Fibroblast of lung (primary cell): Measurements from ENCODE around the gene ANKRD40CL. TPM values are rescaled to one million over a fixed set of nuclear protein-coding genes. Genes with fewer than 3 reads are reported as not detected.

ENCODE experiments used
- DNase-seq, 2 donors: peaks; one replicate each; pipeline versions ENCODE4 v3.0.0 to v3.0.0-alpha.2; 2010; ENCODE audit warnings: low read depth in 2 of 2
- H2AFZ ChIP-seq: 2 replicates; pipeline ENCODE4 v1.5.1; 2012; ENCODE audit warnings: low read length, control low read depth, inconsistent platforms
- H3K27ac ChIP-seq: 2 replicates; pipeline ENCODE4 v1.5.1; 2011; ENCODE audit warnings: low read length, control low read depth; ENCODE audit not compliant: insufficient read depth
- H3K27me3 ChIP-seq: 2 replicates; pipeline ENCODE4 v1.5.1; 2011; ENCODE audit warnings: mild to moderate bottlenecking, low read length; ENCODE audit not compliant: control insufficient read depth, insufficient read depth
- H3K36me3 ChIP-seq: 2 replicates; pipeline ENCODE4 v1.5.1; 2011; ENCODE audit warnings: low read length; ENCODE audit not compliant: control insufficient read depth, insufficient read depth
- H3K4me1 ChIP-seq: 2 replicates; pipeline ENCODE4 v1.5.1; 2011; ENCODE audit warnings: low read length; ENCODE audit not compliant: control insufficient read depth, insufficient read depth; ENCODE audit errors: extremely low read depth
- H3K4me2 ChIP-seq: 2 replicates; pipeline ENCODE4 v1.5.1; 2011; ENCODE audit warnings: low read length, control low read depth; ENCODE audit not compliant: insufficient read depth; ENCODE audit errors: extremely low read depth
- H3K4me3 ChIP-seq, 4 experiments: fragments of 200-600 bp in 1 of 4; sonication (generic) in 1 of 4; replicated peaks in 1 of 4; 2 replicates each; pipeline ENCODE4 v1.5.1; 2011 to 2016; ENCODE audit warnings: low read length in 4 of 4, low read depth in 3 of 4, mild to moderate bottlenecking in 3 of 4, control low read depth in 2 of 4, inconsistent platforms in 1 of 4, mixed read lengths in 1 of 4; ENCODE audit not compliant: insufficient read depth in 1 of 4; ENCODE audit errors: control extremely low read depth in 1 of 4
- H3K79me2 ChIP-seq: 2 replicates; pipeline ENCODE4 v1.5.1; 2012; ENCODE audit warnings: mild to moderate bottlenecking, low read length, inconsistent platforms; ENCODE audit not compliant: control insufficient read depth, insufficient read depth
- H3K9ac ChIP-seq: 2 replicates; pipeline ENCODE4 v1.5.1; 2011; ENCODE audit warnings: mild to moderate bottlenecking, low read length, control low read depth; ENCODE audit not compliant: insufficient read depth
- H3K9me3 ChIP-seq: 2 replicates; pipeline ENCODE4 v1.5.1; 2012; ENCODE audit warnings: low read depth, low read length; ENCODE audit not compliant: control insufficient read depth, insufficient read depth
- H4K20me1 ChIP-seq: 2 replicates; pipeline ENCODE4 v1.5.1; 2011; ENCODE audit warnings: low read length; ENCODE audit not compliant: control insufficient read depth, insufficient read depth; ENCODE audit errors: extremely low read depth
- EZH2 ChIP-seq: IDR thresholded peaks from 2 replicates; pipeline ENCODE4 v1.5.1; 2012; ENCODE audit warnings: low read length, control low read depth, mild to moderate bottlenecking; ENCODE audit errors: missing control alignments
- polyA plus RNA-seq, 2 donors: library from polyadenylated mRNA; depleted of rRNA in 1 of 2; stranded (reverse) in 1 of 2; unstranded in 1 of 2; fragments of >200 nt; gene quantifications; 2 replicates each; pipeline ENCODE4 v1.2.1, GENCODE V29; 2011 to 2012; ENCODE audit warnings: missing spikeins in 1 of 2
- total RNA-seq: library from RNA; depleted of rRNA; stranded (reverse); fragments of >200 nt; gene quantifications from 2 replicates; pipeline ENCODE4 v1.2.1, GENCODE V29; 2014
- TF ChIP-seq, protein P1 (sequence below), 2 donors: IDR thresholded peaks in 1 of 2; conservative IDR thresholded peaks in 1 of 2; 1 replicate in 1 of 2; 2 replicates in 1 of 2; pipeline ENCODE4 v1.5.1; 2011 to 2012; ENCODE audit warnings: low read length in 2 of 2, control low read depth in 1 of 2, inconsistent platforms in 1 of 2, low read depth in 1 of 2, mild to moderate bottlenecking in 1 of 2

Gene ANKRD40CL
- total and polyA plus RNA-seq, 2 donors (not counting 1 experiment from before 2014, with no cell fraction given), result not detected

DNA sequence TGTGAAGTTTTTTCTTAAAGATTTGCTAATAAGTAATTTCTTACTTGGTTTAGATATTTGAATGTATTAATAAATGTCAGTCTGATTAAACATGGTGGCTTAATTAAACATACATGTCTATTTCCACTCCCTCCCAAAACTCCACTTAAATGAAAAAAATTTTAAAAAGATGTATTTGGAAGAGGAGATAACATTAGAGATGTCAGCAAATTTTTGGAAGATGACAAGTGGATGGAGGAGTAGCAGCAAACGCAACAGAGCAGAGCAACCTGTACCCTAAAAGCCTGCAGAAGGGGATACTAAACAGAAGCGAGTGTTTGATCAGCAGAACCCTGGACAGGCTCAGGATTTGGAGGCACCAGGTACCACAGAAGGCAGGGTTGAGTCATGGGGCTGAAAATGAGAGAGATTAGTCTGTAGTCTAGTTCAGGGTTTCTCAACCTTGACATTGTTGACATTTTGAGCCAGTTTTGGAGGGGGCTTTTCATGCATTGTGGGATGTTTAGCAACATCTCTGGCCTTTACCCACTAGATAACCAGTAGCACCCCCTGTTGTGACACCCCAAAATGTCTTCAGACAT is 30.1 kb downstream of the ANKRD40CL start:
- H3K4me3 ChIP-seq, result no peak overlapping the region
- no peaks in the 10 kb centered on the region for H3K9me3 ChIP-seq
- peaks cover 2% of the 10 kb centered on the region for H4K20me1 ChIP-seq
- no peak overlapping the region for H3K4me2 ChIP-seq
- H3K27me3 ChIP-seq, result no peaks in the 10 kb centered on the region
- TF ChIP-seq EZH2, result no peak
- TF ChIP-seq, protein P1, sequence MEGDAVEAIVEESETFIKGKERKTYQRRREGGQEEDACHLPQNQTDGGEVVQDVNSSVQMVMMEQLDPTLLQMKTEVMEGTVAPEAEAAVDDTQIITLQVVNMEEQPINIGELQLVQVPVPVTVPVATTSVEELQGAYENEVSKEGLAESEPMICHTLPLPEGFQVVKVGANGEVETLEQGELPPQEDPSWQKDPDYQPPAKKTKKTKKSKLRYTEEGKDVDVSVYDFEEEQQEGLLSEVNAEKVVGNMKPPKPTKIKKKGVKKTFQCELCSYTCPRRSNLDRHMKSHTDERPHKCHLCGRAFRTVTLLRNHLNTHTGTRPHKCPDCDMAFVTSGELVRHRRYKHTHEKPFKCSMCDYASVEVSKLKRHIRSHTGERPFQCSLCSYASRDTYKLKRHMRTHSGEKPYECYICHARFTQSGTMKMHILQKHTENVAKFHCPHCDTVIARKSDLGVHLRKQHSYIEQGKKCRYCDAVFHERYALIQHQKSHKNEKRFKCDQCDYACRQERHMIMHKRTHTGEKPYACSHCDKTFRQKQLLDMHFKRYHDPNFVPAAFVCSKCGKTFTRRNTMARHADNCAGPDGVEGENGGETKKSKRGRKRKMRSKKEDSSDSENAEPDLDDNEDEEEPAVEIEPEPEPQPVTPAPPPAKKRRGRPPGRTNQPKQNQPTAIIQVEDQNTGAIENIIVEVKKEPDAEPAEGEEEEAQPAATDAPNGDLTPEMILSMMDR (conservative IDR thresholded peaks at IDR 0.05 in 1 of 2, IDR thresholded peaks at IDR 0.05 in 1 of 2; ENCODE audit: low read depth in 1 of 2, low read length in 2 of 2), result no peak
- no peak overlapping the region for H3K9ac ChIP-seq
- H3K36me3 ChIP-seq, result peaks cover 4% of the 10 kb centered on the region
- peaks cover 74% of the 10 kb centered on the region for H3K79me2 ChIP-seq
- no peak overlapping the region for H3K27ac ChIP-seq
- no peak for DNase-seq
- H2AFZ ChIP-seq, result no peak overlapping the region
- H3K4me1 ChIP-seq, result no peaks in the 10 kb centered on the region

DNA sequence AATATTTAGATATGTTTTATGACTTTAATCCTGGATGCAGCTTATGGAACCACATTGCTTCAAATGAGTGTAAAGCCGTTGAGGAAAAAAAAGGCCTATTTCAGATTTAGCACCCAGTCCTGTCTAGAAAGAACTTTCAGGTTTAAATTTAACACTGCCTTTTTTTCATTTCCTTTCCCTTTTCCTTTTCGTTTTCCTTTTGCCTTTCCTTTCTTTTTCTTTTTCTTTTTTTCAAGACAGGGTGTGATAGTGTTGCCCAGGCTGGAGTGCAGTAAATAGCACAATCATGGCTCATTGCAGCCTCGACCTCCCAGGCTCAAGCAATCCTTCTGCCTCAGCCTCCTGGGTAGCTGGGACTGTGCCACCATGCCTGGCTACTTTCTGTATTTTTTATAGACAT is 32.0 kb downstream of the ANKRD40CL start:
- no peaks in the 10 kb centered on the region for H3K36me3 ChIP-seq
- peaks cover 4% of the 10 kb centered on the region for H4K20me1 ChIP-seq

DNA sequence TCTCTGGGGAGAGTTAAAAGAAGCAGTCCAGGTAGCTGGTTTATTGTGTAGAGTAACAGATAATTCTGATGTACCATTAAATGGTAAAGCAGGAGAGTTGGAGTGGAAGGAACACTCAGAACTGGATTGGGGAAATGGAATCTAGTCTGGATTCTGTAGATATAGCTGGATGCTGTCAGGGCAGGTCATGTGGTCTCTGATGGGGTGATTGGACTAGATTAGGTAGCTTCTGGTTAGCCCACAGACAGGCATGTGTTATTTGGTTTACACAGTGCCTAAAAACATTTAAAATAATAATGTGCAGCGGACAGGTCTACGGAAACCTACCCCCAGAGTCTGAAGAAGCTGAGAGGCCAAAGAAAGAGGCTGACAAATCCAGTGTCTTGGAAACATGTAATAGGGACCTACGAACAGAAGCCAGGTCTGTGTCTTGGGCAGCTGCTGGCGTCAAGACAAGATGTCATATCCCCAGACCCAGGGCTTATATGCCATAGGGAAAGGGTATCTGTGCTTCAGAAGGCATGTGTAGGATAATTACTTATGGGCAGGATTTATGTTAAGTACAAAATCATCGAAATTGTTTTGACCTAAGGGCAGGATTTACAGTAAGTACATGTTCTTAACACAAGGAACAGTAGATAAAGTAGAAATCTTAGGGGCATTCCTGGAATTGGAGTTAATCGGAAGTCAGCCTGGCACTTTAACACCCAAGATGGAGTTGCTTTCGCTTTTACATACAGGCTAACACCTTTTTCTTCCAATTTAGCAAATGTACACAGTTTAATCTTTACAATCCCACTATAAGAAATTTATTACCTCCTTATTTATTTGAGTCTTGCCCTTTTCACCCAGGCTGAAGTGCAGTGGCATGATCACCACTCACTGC is 35.5 kb downstream of the ANKRD40CL start:
- H3K27me3 ChIP-seq, result no peaks in the 10 kb centered on the region
- no peaks in the 10 kb centered on the region for H3K36me3 ChIP-seq
- H3K27ac ChIP-seq, result peak overlapping the region; percentile 13
- no peak overlapping the region for H3K9ac ChIP-seq
- H3K9me3 ChIP-seq, result no peaks in the 10 kb centered on the region
- H2AFZ ChIP-seq, result no peak overlapping the region
- H3K4me1 ChIP-seq, result peaks cover 3% of the 10 kb centered on the region
- H3K79me2 ChIP-seq, result peaks cover 95% of the 10 kb centered on the region
- TF ChIP-seq EZH2, result no peak
- TF ChIP-seq, protein P1 (conservative IDR thresholded peaks at IDR 0.05 in 1 of 2, IDR thresholded peaks at IDR 0.05 in 1 of 2; ENCODE audit: low read depth in 1 of 2, low read length in 2 of 2), result no peak
- DNase-seq, result no peak
- H3K4me2 ChIP-seq, result no peak overlapping the region
- peaks cover 3% of the 10 kb centered on the region for H4K20me1 ChIP-seq
- no peak overlapping the region for H3K4me3 ChIP-seq

More for the DNA sequence above, 32.0 kb downstream of the ANKRD40CL start:
- no peak overlapping the region for H3K4me2 ChIP-seq
- H3K9ac ChIP-seq, result no peak overlapping the region
- TF ChIP-seq, protein P1 (conservative IDR thresholded peaks at IDR 0.05 in 1 of 2, IDR thresholded peaks at IDR 0.05 in 1 of 2; ENCODE audit: low read depth in 1 of 2, low read length in 2 of 2), result no peak
- TF ChIP-seq EZH2, result no peak
- peaks cover under 1% of the 10 kb centered on the region for H3K4me1 ChIP-seq
- no peak overlapping the region for H2AFZ ChIP-seq
- H3K9me3 ChIP-seq, result no peaks in the 10 kb centered on the region
- DNase-seq, result no peak
- no peak overlapping the region for H3K27ac ChIP-seq
- no peaks in the 10 kb centered on the region for H3K27me3 ChIP-seq
- H3K79me2 ChIP-seq, result peaks cover 89% of the 10 kb centered on the region
- H3K4me3 ChIP-seq, result no peak overlapping the region
